HepG2 (cell line): ENCODE results near the gene MRFAP1L1. TPM values are rescaled to one million over a fixed set of nuclear protein-coding genes. Genes with fewer than 3 reads are reported as not detected.
A peak's percentile ranks its signal among the peaks of the same experiment; 100 is the strongest.

Experiments
- AGO1 ChIP-seq: fragments of 200-400 bp; formaldehyde crosslinking; IDR thresholded peaks from 2 replicates; pipeline ENCODE4 v1.6.1; 2017; ENCODE audit warnings: mild to moderate bottlenecking, low read depth, low read length, moderate library complexity; ENCODE audit not compliant: poor library complexity, severe bottlenecking
- FOXC1 ChIP-seq: sonication (generic); formaldehyde crosslinking; IDR thresholded peaks from 2 replicates; pipeline ENCODE4 v1.8.0; 2022; ENCODE audit warnings: mild to moderate bottlenecking, missing genetic modification reagents, borderline replicate concordance
- GPN1 ChIP-seq: sonication (generic); formaldehyde crosslinking; IDR thresholded peaks from 2 replicates; pipeline ENCODE4 v1.5.1; 2020; ENCODE audit warnings: missing genetic modification reagents, borderline replicate concordance
- HES4 ChIP-seq: sonication (generic); formaldehyde crosslinking; IDR thresholded peaks from 2 replicates; pipeline ENCODE4 v1.9.0; 2021; ENCODE audit warnings: mild to moderate bottlenecking, missing genetic modification reagents, borderline replicate concordance
- IKZF4 ChIP-seq: sonication (generic); formaldehyde crosslinking; IDR thresholded peaks from 2 replicates; pipeline ENCODE4 v1.5.1; 2020; ENCODE audit warnings: borderline replicate concordance, mild to moderate bottlenecking, low read depth, missing genetic modification reagents; ENCODE audit errors: not compliant biosample characterization
- PHF8 ChIP-seq: sonication (generic); formaldehyde crosslinking; IDR thresholded peaks from 2 replicates; pipeline ENCODE4 v1.5.0; 2020; ENCODE audit warnings: missing genetic modification reagents
- RBFOX2 ChIP-seq: fragments of 200-400 bp; formaldehyde crosslinking; IDR thresholded peaks from 2 replicates; pipeline ENCODE4 v1.6.1; 2017; ENCODE audit warnings: low read depth, mild to moderate bottlenecking, low read length
- TAF15 ChIP-seq: fragments of 200-400 bp; formaldehyde crosslinking; IDR thresholded peaks from one replicate; pipeline ENCODE4 v1.6.1; 2018; ENCODE audit warnings: mild to moderate bottlenecking, low read depth, low read length; ENCODE audit not compliant: poor library complexity, severe bottlenecking
- THAP11 ChIP-seq: IDR thresholded peaks from 2 replicates; pipeline ENCODE4 v1.6.1; 2016; ENCODE audit warnings: missing biosample characterization, missing genetic modification reagents
- ZFX ChIP-seq: sonication (generic); formaldehyde crosslinking; IDR thresholded peaks from 2 replicates; pipeline ENCODE4 v1.4.0; 2020; ENCODE audit warnings: mild to moderate bottlenecking, low read depth, missing genetic modification reagents, moderate library complexity
- ZNF75D ChIP-seq: sonication (generic); formaldehyde crosslinking; IDR thresholded peaks from 2 replicates; pipeline ENCODE4 v1.8.1; 2023; ENCODE audit warnings: missing genetic modification reagents, mild to moderate bottlenecking, borderline replicate concordance
- polyA plus RNA-seq, 8 experiments: library from polyadenylated mRNA; depleted of rRNA in 3 of 8; stranded (reverse) in 7 of 8; unstranded in 1 of 8; fragments of >200 nt; fragmentation: Illumina TruSeq in 4 of 8; extraction: Trizol in 4 of 8; gene quantifications; 2 replicates each; pipeline versions ENCODE4 v1.2.1 to v1.2.3, GENCODE V29; 2011 to 2016; ENCODE audit warnings: low read depth in 4 of 8, missing spikeins in 1 of 8, mixed read lengths in 1 of 8; ENCODE audit not compliant: insufficient read depth in 1 of 8
- total RNA-seq, 5 experiments: library from RNA; depleted of rRNA; stranded (reverse); fragments of >200 nt; fragmentation: Illumina TruSeq; extraction: Trizol; gene quantifications; 2 replicates each; pipeline ENCODE4 v1.2.3, GENCODE V29; 2016; ENCODE audit warnings: low read depth in 1 of 5
- TF ChIP-seq, protein P1 (sequence below): sonication (generic); formaldehyde crosslinking; IDR thresholded peaks from 2 replicates; pipeline ENCODE4 v1.8.0; 2022; ENCODE audit warnings: low read depth, missing genetic modification reagents
- TF ChIP-seq, protein P2 (sequence below): sonication (generic); formaldehyde crosslinking; IDR thresholded peaks from 2 replicates; pipeline ENCODE4 v1.9.0; 2021; ENCODE audit warnings: missing genetic modification reagents, borderline replicate concordance
- TF ChIP-seq, protein P3 (sequence below): IDR thresholded peaks from 2 replicates; pipeline ENCODE4 v1.6.1; 2018; ENCODE audit warnings: missing genetic modification reagents
- TF ChIP-seq, protein P4 (sequence below): sonication (generic); formaldehyde crosslinking; IDR thresholded peaks from 2 replicates; pipeline ENCODE4 v1.4.0; 2020; ENCODE audit warnings: mild to moderate bottlenecking, missing genetic modification reagents
- TF ChIP-seq, protein P5 (sequence below): sonication (generic); formaldehyde crosslinking; IDR thresholded peaks from 2 replicates; pipeline ENCODE4 v1.5.0; 2020; ENCODE audit warnings: missing genetic modification reagents, mild to moderate bottlenecking, borderline replicate concordance
- TF ChIP-seq, protein P6 (sequence below): IDR thresholded peaks from 2 replicates; pipeline ENCODE4 v1.6.1; 2016; ENCODE audit warnings: missing compliant biosample characterization, missing genetic modification reagents, borderline replicate concordance

MRFAP1L1 gene
- total and polyA plus RNA-seq, 2 of the 13 experiments (the other 11 are each of a cell fraction or from before 2014, with no cell fraction given), result 44.8 to 76.6 TPM

DNA sequence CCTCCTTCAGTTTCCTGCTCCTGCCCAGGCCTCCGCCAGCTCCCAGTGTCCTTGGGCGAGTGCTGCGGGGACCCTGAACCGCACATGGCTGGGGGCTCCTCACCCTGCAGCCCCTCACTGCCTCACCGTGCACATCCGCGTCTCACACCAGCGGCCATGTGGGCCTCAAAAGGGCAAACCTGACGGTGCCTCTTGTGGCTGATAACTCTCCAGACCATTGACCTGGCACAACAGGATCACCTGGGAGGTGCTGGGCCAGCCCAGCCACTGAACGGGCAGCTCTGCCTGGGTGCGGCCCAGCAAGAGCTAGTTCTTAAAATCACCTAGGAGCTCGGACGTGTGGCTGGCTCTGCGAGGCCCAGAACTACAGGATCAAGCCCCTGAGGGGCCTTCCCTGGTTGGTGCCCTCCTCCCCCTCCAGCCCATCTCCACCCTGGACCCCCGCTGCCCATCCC, 20.1 kb downstream of the MRFAP1L1 start (continued):
- TF ChIP-seq THAP11 (CRISPR knock-in tag), result peak; percentile 4; the same call in 1 of the 2 replicates
- peak; percentile 74 for TF ChIP-seq RBFOX2
- TF ChIP-seq, protein P1, sequence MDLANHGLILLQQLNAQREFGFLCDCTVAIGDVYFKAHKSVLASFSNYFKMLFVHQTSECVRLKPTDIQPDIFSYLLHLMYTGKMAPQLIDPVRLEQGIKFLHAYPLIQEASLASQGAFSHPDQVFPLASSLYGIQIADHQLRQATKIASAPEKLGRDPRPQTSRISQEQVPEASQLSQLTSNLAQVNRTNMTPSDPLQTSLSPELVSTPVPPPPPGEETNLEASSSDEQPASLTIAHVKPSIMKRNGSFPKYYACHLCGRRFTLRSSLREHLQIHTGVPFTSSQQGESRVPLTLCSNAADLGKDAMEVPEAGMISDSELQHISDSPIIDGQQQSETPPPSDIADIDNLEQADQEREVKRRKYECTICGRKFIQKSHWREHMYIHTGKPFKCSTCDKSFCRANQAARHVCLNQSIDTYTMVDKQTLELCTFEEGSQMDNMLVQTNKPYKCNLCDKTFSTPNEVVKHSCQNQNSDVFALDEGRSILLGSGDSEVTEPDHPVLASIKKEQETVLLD (CRISPR knock-in tag), result no peak
- TF ChIP-seq ZFX (CRISPR knock-in tag), result 0 out of 2 replicates have a peak, but pooled peaks have one; percentile 38
- TF ChIP-seq, protein P2, sequence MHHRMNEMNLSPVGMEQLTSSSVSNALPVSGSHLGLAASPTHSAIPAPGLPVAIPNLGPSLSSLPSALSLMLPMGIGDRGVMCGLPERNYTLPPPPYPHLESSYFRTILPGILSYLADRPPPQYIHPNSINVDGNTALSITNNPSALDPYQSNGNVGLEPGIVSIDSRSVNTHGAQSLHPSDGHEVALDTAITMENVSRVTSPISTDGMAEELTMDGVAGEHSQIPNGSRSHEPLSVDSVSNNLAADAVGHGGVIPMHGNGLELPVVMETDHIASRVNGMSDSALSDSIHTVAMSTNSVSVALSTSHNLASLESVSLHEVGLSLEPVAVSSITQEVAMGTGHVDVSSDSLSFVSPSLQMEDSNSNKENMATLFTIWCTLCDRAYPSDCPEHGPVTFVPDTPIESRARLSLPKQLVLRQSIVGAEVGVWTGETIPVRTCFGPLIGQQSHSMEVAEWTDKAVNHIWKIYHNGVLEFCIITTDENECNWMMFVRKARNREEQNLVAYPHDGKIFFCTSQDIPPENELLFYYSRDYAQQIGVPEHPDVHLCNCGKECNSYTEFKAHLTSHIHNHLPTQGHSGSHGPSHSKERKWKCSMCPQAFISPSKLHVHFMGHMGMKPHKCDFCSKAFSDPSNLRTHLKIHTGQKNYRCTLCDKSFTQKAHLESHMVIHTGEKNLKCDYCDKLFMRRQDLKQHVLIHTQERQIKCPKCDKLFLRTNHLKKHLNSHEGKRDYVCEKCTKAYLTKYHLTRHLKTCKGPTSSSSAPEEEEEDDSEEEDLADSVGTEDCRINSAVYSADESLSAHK (CRISPR knock-in tag), result 0 out of 2 replicates have a peak, but pooled peaks have one; percentile 64
- TF ChIP-seq TAF15, result no peak
- TF ChIP-seq, protein P3, sequence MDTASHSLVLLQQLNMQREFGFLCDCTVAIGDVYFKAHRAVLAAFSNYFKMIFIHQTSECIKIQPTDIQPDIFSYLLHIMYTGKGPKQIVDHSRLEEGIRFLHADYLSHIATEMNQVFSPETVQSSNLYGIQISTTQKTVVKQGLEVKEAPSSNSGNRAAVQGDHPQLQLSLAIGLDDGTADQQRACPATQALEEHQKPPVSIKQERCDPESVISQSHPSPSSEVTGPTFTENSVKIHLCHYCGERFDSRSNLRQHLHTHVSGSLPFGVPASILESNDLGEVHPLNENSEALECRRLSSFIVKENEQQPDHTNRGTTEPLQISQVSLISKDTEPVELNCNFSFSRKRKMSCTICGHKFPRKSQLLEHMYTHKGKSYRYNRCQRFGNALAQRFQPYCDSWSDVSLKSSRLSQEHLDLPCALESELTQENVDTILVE (CRISPR knock-in tag), result no peak
- TF ChIP-seq PHF8 (CRISPR knock-in tag), result peak; percentile 44; the same call in 1 of the 2 replicates
- TF ChIP-seq ZNF75D (CRISPR knock-in tag), result no peak
- TF ChIP-seq, protein P4, sequence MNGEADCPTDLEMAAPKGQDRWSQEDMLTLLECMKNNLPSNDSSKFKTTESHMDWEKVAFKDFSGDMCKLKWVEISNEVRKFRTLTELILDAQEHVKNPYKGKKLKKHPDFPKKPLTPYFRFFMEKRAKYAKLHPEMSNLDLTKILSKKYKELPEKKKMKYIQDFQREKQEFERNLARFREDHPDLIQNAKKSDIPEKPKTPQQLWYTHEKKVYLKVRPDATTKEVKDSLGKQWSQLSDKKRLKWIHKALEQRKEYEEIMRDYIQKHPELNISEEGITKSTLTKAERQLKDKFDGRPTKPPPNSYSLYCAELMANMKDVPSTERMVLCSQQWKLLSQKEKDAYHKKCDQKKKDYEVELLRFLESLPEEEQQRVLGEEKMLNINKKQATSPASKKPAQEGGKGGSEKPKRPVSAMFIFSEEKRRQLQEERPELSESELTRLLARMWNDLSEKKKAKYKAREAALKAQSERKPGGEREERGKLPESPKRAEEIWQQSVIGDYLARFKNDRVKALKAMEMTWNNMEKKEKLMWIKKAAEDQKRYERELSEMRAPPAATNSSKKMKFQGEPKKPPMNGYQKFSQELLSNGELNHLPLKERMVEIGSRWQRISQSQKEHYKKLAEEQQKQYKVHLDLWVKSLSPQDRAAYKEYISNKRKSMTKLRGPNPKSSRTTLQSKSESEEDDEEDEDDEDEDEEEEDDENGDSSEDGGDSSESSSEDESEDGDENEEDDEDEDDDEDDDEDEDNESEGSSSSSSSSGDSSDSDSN (CRISPR knock-in tag), result 0 out of 2 replicates have a peak, but pooled peaks have one; percentile 2
- peak; percentile 42 for TF ChIP-seq AGO1
- TF ChIP-seq, protein P5, sequence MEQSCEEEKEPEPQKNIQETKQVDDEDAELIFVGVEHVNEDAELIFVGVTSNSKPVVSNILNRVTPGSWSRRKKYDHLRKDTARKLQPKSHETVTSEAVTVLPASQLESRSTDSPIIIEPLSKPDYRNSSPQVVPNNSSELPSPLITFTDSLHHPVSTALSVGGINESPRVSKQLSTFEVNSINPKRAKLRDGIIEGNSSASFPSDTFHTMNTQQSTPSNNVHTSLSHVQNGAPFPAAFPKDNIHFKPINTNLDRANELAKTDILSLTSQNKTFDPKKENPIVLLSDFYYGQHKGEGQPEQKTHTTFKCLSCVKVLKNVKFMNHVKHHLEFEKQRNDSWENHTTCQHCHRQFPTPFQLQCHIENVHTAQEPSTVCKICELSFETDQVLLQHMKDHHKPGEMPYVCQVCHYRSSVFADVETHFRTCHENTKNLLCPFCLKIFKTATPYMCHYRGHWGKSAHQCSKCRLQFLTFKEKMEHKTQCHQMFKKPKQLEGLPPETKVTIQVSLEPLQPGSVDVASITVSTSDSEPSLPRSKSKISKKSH (CRISPR knock-in tag), result no peak
- 0 out of 2 replicates have a peak, but pooled peaks have one; percentile 54 for TF ChIP-seq GPN1
- no peak for TF ChIP-seq IKZF4 (CRISPR knock-in tag)
- 0 out of 2 replicates have a peak, but pooled peaks have one; percentile 32 for TF ChIP-seq HES4 (CRISPR knock-in tag)
- TF ChIP-seq, protein P6, sequence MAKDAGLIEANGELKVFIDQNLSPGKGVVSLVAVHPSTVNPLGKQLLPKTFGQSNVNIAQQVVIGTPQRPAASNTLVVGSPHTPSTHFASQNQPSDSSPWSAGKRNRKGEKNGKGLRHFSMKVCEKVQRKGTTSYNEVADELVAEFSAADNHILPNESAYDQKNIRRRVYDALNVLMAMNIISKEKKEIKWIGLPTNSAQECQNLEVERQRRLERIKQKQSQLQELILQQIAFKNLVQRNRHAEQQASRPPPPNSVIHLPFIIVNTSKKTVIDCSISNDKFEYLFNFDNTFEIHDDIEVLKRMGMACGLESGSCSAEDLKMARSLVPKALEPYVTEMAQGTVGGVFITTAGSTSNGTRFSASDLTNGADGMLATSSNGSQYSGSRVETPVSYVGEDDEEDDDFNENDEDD, result 0 out of 2 replicates have a peak, but pooled peaks have one; percentile 23
- TF ChIP-seq FOXC1 (CRISPR knock-in tag), result no peak
